Sigmoid colon (tissue), 7 donors: ENCODE data around the gene TNNC1. TPM values are rescaled to one million over a fixed set of nuclear protein-coding genes. Genes with fewer than 3 reads are reported as not detected.

Experiments used
- DNase-seq: peaks from one replicate; pipeline ENCODE4 v3.0.0-alpha.2; 2019
- H3K27ac ChIP-seq, 4 donors: fragments of 200-600 bp; sonication (generic); one replicate each; pipeline ENCODE4 v1.5.1; 2016 to 2019; ENCODE audit warnings: mild to moderate bottlenecking in 1 of 4
- H3K27me3 ChIP-seq, 3 donors: fragments of 200-600 bp; sonication (generic); one replicate each; pipeline ENCODE4 v1.5.1; 2019; ENCODE audit warnings: mild to moderate bottlenecking in 1 of 3
- H3K36me3 ChIP-seq, 4 donors: fragments of 200-600 bp; sonication (generic); one replicate each; pipeline ENCODE4 v1.5.1; 2016 to 2019
- H3K4me1 ChIP-seq, 4 donors: fragments of 200-600 bp; sonication (generic); one replicate each; pipeline ENCODE4 v1.5.1; 2017 to 2019
- H3K4me3 ChIP-seq, 4 donors: fragments of 200-600 bp; sonication (generic); one replicate each; pipeline ENCODE4 v1.5.1; 2017 to 2019; ENCODE audit warnings: mild to moderate bottlenecking in 2 of 4, moderate library complexity in 1 of 4
- H3K9me3 ChIP-seq, 4 donors: fragments of 200-600 bp in 3 of 4; sonication (generic) in 3 of 4; one replicate each; pipeline versions ENCODE4 v1.5.1 to v1.6.1; 2013 to 2019
- EP300 ChIP-seq, 4 donors: sonication (generic); formaldehyde crosslinking; IDR thresholded peaks; one replicate each; pipeline ENCODE4 v1.6.1; 2017; ENCODE audit warnings: antibody characterized with exemption in 4 of 4
- POLR2A ChIP-seq, 2 donors: fragments of 450-650 bp; IDR thresholded peaks; one replicate each; pipeline ENCODE4 v1.6.1; 2016; ENCODE audit warnings: antibody characterized with exemption in 2 of 2, mild to moderate bottlenecking in 2 of 2, moderate library complexity in 2 of 2
- POLR2AphosphoS5 ChIP-seq, 4 donors: sonication (generic); formaldehyde crosslinking; IDR thresholded peaks; one replicate each; pipeline ENCODE4 v1.6.1; 2017; ENCODE audit warnings: antibody characterized with exemption in 4 of 4
- WGBS, 2 donors: extraction: QIAGEN DNeasy Blood & Tissue Kit; methylation state at CpG; one replicate each; pipeline ENCODE4 v1.1.7; 2013; 5-methylcytosine and 5-hydroxymethylcytosine counted together
- intact Hi-C: fragments of 100-400 bp; cut with DNase I; formaldehyde crosslinking; loops from one replicate; pipeline ENCODE4 v1.15.1; 2023
- polyA plus RNA-seq, 3 donors: library from polyadenylated mRNA; stranded (reverse); fragments of 200-250 nt; gene quantifications; one replicate each; pipeline ENCODE4 v1.2.3, GENCODE V29; 2013
- total RNA-seq, 4 donors: library from RNA; depleted of rRNA; stranded (reverse); fragments of >200 nt; gene quantifications; one replicate each; pipeline ENCODE4 v1.1.0, GENCODE V29; 2016
- TF ChIP-seq, protein P1 (sequence below), 4 experiments: fragments of 450-650 bp in 3 of 4; fragments of 200-600 bp in 1 of 4; IDR thresholded peaks; one replicate each; pipeline ENCODE4 v1.5.1; 2016 to 2019; ENCODE audit warnings: antibody characterized with exemption in 4 of 4, mild to moderate bottlenecking in 3 of 4, moderate library complexity in 2 of 4
- donor health status: healthy with polysubstance abuse.
- donor health status: Bipolar disorder and iron deficiency.
- donor health status: healthy.

Gene TNNC1
- total and polyA plus RNA-seq, 7 donors: 0.99 to 34.2 (median 2.9) TPM; not detected in 2

DNA sequence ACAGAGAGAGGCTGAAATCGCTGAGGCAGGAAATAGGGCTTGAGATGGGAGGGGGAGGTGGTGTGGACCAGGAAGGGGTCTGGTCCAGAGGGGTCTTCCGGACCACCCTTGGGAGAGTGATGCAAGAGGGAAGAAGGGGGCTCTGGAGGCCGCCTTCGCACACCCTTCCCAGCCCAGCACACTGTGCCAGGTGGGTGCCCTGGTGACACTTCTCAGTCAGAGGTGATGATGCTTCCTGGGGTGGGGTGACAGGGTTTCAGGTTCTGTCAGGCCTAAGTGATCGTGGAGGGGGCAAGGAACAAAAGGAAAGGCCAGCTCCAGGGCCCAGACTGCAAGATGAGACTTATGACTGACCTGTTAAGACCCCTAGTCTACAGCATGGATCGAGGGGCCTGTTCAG is 21.6 kb downstream of the TNNC1 start:
- H3K36me3 ChIP-seq: no peaks in the 10 kb centered on the region
- TF ChIP-seq EP300 (IDR thresholded peaks at IDR 0.05) (no peak), POLR2AphosphoS5 (IDR thresholded peaks at IDR 0.05) (no peak), POLR2A (IDR thresholded peaks at IDR 0.05) (no peak)
- TF ChIP-seq, protein P1, sequence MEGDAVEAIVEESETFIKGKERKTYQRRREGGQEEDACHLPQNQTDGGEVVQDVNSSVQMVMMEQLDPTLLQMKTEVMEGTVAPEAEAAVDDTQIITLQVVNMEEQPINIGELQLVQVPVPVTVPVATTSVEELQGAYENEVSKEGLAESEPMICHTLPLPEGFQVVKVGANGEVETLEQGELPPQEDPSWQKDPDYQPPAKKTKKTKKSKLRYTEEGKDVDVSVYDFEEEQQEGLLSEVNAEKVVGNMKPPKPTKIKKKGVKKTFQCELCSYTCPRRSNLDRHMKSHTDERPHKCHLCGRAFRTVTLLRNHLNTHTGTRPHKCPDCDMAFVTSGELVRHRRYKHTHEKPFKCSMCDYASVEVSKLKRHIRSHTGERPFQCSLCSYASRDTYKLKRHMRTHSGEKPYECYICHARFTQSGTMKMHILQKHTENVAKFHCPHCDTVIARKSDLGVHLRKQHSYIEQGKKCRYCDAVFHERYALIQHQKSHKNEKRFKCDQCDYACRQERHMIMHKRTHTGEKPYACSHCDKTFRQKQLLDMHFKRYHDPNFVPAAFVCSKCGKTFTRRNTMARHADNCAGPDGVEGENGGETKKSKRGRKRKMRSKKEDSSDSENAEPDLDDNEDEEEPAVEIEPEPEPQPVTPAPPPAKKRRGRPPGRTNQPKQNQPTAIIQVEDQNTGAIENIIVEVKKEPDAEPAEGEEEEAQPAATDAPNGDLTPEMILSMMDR (IDR thresholded peaks at IDR 0.05): no peak
- H3K9me3 ChIP-seq: no peaks in the 10 kb centered on the region
- H3K27me3 ChIP-seq: no peaks in the 10 kb centered on the region
- H3K4me1 ChIP-seq: peaks cover 0 to 4% (median 2%) of the 10 kb centered on the region in 4 donors
- no peak overlapping the region for H3K27ac ChIP-seq
- DNase-seq: peak; percentile 33
- H3K4me3 ChIP-seq: no peak overlapping the region
- intact Hi-C loops: no loop called here
- 88 to 89% methylated on average over 6 of the region's 6 CpGs for WGBS, 2 donors

DNA sequence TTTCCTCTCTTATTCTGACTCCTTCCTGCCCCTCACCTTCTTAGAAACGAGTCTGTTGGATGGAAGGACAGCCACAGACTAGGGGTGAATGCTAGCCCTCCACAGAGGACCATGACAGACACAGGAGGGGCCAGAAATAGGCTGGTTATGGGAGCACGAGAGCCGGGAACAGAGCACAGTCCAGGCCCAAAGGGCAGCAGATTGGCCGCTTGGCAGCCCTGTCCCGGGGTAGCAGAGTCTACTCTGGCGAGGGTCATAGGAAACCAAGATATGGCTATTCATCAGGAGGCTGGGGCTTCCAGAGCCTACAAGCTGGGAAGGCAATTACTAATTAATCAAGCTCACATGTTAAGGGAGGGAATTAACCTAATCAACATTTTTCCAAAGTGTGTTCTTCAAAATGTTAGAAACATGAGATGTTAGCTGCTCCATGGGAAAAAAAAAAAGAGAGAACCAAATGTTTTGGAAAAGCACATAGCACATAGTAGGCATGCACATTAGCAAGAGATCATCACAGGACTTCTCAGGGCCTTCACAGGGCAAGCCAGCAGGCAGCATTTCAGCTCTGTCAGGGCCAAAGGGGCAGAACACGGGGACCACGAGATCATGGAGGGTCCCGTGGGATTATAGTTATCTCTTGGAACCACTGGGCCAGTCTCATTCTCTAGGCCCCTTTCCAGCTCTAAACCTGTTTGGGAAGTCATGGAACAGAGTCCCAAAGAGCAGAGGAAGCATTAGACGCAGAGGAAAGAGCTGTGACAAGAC is 22.2 kb downstream of the TNNC1 start:
- DNase-seq: peak; percentile 55
- Histone ChIP-seq H3K36me3 (no peaks in the 10 kb centered on the region), H3K27ac (no peak overlapping the region), H3K4me3 (no peak overlapping the region), H3K27me3 (no peaks in the 10 kb centered on the region), H3K4me1 (peaks cover 0 to 4% (median 2%) of the 10 kb centered on the region in 4 donors), H3K9me3 (no peaks in the 10 kb centered on the region)
- 85 to 86% methylated on average over 10 of the region's 10 CpGs for WGBS, 2 donors
- intact Hi-C loops: no loop called here
- TF ChIP-seq EP300 (IDR thresholded peaks at IDR 0.05) (no peak), POLR2A (IDR thresholded peaks at IDR 0.05) (no peak), POLR2AphosphoS5 (IDR thresholded peaks at IDR 0.05) (no peak)
- TF ChIP-seq, protein P1 (IDR thresholded peaks at IDR 0.05): no peak

DNA sequence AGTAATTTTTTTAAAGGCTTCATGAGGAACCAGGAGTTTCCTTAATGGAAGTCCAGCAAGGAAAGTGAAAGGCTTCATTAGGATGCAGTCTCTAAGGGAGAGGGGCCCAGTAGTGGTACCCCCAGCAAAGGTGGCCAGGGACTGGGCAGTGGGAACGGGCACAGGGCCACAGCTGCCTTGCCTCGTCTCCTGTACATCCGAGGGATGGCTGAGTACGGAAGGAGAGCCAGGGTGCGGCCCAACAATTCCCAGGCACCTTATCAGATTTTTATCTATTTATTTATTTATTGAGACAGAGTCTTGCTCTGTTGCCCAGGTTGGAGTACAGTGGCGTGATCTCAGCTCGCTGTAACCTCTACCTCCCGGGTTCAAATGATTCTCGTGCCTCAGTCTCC is 23.4 kb downstream of the TNNC1 start:
- no peak overlapping the region for H3K27ac ChIP-seq

DNA sequence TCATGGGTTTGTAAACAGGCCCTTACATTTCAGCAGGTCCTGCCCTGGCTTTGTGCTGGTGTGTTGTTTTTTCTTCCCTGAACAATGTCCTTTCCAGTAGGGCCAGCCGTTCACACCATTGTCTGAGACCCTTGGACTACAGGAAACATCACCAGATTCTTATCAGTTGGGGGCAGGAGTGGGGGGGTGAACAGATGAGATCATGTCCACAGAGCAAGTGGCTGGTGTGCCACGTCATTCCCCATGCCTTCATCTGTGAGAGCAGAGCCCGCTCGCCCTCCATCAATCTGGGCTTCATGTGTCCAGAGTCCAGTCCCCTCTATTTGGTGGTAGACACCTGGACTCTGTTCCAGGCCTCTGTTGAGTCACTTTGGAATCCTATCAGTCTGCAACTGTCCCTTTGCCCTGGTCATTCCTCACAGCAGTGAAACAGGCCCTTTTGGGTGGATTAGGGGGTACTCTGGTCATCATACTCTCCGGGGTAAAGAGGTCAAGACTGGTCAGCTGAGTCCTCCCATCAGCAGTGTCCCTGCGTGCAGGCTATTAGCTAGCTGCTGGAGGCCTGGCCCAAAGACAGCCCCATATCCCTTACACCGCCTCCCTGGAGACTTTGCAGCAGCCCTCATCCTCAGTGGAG is 23.9 kb downstream of the TNNC1 start:
- H3K36me3 ChIP-seq: no peaks in the 10 kb centered on the region
- no peaks in the 10 kb centered on the region for H3K9me3 ChIP-seq
- no peaks in the 10 kb centered on the region for H3K27me3 ChIP-seq
- no peak overlapping the region for H3K4me3 ChIP-seq
- intact Hi-C loops: no loop called here
- peak; percentile 43 for DNase-seq
- H3K4me1 ChIP-seq: peaks cover 0 to 4% (median 2%) of the 10 kb centered on the region in 4 donors
- no peak overlapping the region for H3K27ac ChIP-seq
- TF ChIP-seq, protein P1 (IDR thresholded peaks at IDR 0.05): no peak
- WGBS, 2 donors: 81 to 85% methylated on average over 7 of the region's 7 CpGs

More for the DNA sequence above, 23.4 kb downstream of the TNNC1 start:
- 70 to 91% methylated on average over 9 of the region's 9 CpGs for WGBS, 2 donors
- Histone ChIP-seq H3K4me1 (peaks cover 0 to 4% (median 2%) of the 10 kb centered on the region in 4 donors), H3K36me3 (no peaks in the 10 kb centered on the region), H3K27me3 (no peaks in the 10 kb centered on the region), H3K4me3 (no peak overlapping the region), H3K9me3 (no peaks in the 10 kb centered on the region)
- TF ChIP-seq POLR2A (IDR thresholded peaks at IDR 0.05) (no peak), POLR2AphosphoS5 (IDR thresholded peaks at IDR 0.05) (no peak), EP300 (IDR thresholded peaks at IDR 0.05) (no peak)
- TF ChIP-seq, protein P1 (IDR thresholded peaks at IDR 0.05): no peak
- DNase-seq: peak; percentile 46
- intact Hi-C loops: no loop called here
